IMR-90 (cell line): ENCODE results near the gene TGM2. TPM values are rescaled to one million over a fixed set of nuclear protein-coding genes. Genes with fewer than 3 reads are reported as not detected.

ENCODE experiments used
- ATAC-seq: fragments of 200-7000 bp; cut with Tn5 transposase; 2 replicates; pipeline ENCODE4 v1.9.1; 2020; ENCODE audit warnings: low read depth, mild to moderate bottlenecking, moderate library complexity
- BruUV-seq: library from RNA; stranded (reverse); fragments of 400-500 nt; replicated peaks from 2 replicates; lab custom pipeline; 2021; lab: Mats Ljungman, UMichigan
- CTCF ChIA-PET: fragments of 300-600 bp; formaldehyde crosslinking; extraction: SDS; loops from one replicate; lab custom pipeline; 2021; ENCODE audit warnings: antibody characterized with exemption; lab: Yijun Ruan, JAX
- POLR2A ChIA-PET: fragments of 300-600 bp; sonication (Branson Sonifier 250); formaldehyde crosslinking; loops from one replicate; lab custom pipeline; 2022; ENCODE audit warnings: antibody characterized with exemption; ENCODE audit not compliant: unreplicated experiment; lab: Charles Lee
- DNase-seq: peaks from one replicate; pipeline ENCODE4 v3.0.0; 2013
- H2AFZ ChIP-seq: replicated peaks from 2 replicates; pipeline ENCODE3; 2013; ENCODE audit warnings: low read length, mild to moderate bottlenecking; ENCODE audit not compliant: poor library complexity
- H2AK5ac ChIP-seq: 2 replicates; pipeline ENCODE4 v1.6.1; 2013; ENCODE audit warnings: low read depth, low read length, inconsistent platforms
- H2AK9ac ChIP-seq: replicated peaks from 2 replicates; pipeline ENCODE3; 2013; ENCODE audit warnings: mild to moderate bottlenecking, low read depth, low read length, moderate library complexity; ENCODE audit not compliant: poor library complexity
- H2BK120ac ChIP-seq: 2 replicates; pipeline ENCODE4 v1.6.1; 2013; ENCODE audit warnings: low read depth, low read length, inconsistent platforms
- H2BK15ac ChIP-seq: 3 replicates; pipeline ENCODE4 v1.6.1; 2013; ENCODE audit warnings: low read depth, low read length, inconsistent platforms
- H2BK20ac ChIP-seq: 2 replicates; pipeline ENCODE4 v1.6.1; 2013; ENCODE audit warnings: low read depth, mild to moderate bottlenecking, inconsistent platforms, low read length, moderate library complexity
- H2BK5ac ChIP-seq: 2 replicates; pipeline ENCODE4 v1.6.1; 2013; ENCODE audit warnings: mild to moderate bottlenecking, low read depth, low read length, inconsistent platforms; ENCODE audit not compliant: poor library complexity, severe bottlenecking
- H3K14ac ChIP-seq: replicated peaks from 2 replicates; pipeline ENCODE4 v1.6.1; 2013; ENCODE audit warnings: low read depth, low read length, inconsistent platforms
- H3K18ac ChIP-seq: 2 replicates; pipeline ENCODE4 v1.6.1; 2013; ENCODE audit warnings: low read depth, low read length, control low read depth
- H3K23ac ChIP-seq: 2 replicates; pipeline ENCODE4 v1.6.1; 2013; ENCODE audit warnings: low read depth, low read length, inconsistent platforms
- H3K27ac ChIP-seq: 2 replicates; pipeline ENCODE4 v1.5.1; 2013; ENCODE audit warnings: mild to moderate bottlenecking, control low read depth, low read length; ENCODE audit not compliant: insufficient read depth
- H3K27me3 ChIP-seq: 2 replicates; pipeline ENCODE4 v1.6.1; 2013; ENCODE audit warnings: low read length; ENCODE audit not compliant: control insufficient read depth, insufficient read depth
- H3K36me3 ChIP-seq: 2 replicates; pipeline ENCODE4 v1.6.1; 2013; ENCODE audit warnings: low read length, mixed read lengths; ENCODE audit not compliant: control insufficient read depth, insufficient read depth
- H3K4ac ChIP-seq: 2 replicates; pipeline ENCODE4 v1.6.1; 2013; ENCODE audit warnings: low read depth, low read length, inconsistent platforms
- H3K4me1 ChIP-seq: 2 replicates; pipeline ENCODE4 v1.6.1; 2013; ENCODE audit warnings: low read length, mixed read lengths; ENCODE audit not compliant: control insufficient read depth, insufficient read depth
- H3K4me2 ChIP-seq: 2 replicates; pipeline ENCODE4 v1.6.1; 2013; ENCODE audit warnings: low read depth, mild to moderate bottlenecking, control low read depth, low read length, moderate library complexity
- H3K4me3 ChIP-seq: 2 replicates; pipeline ENCODE4 v1.5.1; 2013; ENCODE audit warnings: low read depth, mild to moderate bottlenecking, control low read depth, low read length, moderate library complexity; ENCODE audit not compliant: insufficient read depth
- H3K56ac ChIP-seq: 2 replicates; pipeline ENCODE4 v1.6.1; 2013; ENCODE audit warnings: low read length, inconsistent platforms; ENCODE audit not compliant: insufficient read depth; ENCODE audit errors: extremely low read depth
- H3K79me1 ChIP-seq, 2 experiments: 2 replicates each; pipeline ENCODE4 v1.6.1; 2013; ENCODE audit warnings: low read length in 2 of 2, inconsistent platforms in 1 of 2, low read depth in 1 of 2
- H3K9ac ChIP-seq: 2 replicates; pipeline ENCODE4 v1.6.1; 2013; ENCODE audit warnings: low read depth, low read length, control low read depth
- H3K9me1 ChIP-seq: 2 replicates; pipeline ENCODE4 v1.6.1; 2013; ENCODE audit warnings: low read length, inconsistent platforms; ENCODE audit not compliant: insufficient read depth
- H3K9me3 ChIP-seq: 2 replicates; pipeline ENCODE4 v1.6.1; 2013; ENCODE audit warnings: low read length; ENCODE audit not compliant: control insufficient read depth, insufficient read depth
- H4K20me1 ChIP-seq: 2 replicates; pipeline ENCODE4 v1.6.1; 2013; ENCODE audit warnings: low read length, inconsistent platforms; ENCODE audit not compliant: insufficient read depth
- H4K5ac ChIP-seq: 2 replicates; pipeline ENCODE4 v1.6.1; 2013; ENCODE audit warnings: mild to moderate bottlenecking, low read depth, low read length, control low read depth
- H4K8ac ChIP-seq, 2 experiments: 2 replicates each; pipeline ENCODE4 v1.6.1; 2013; ENCODE audit warnings: low read depth in 2 of 2, low read length in 2 of 2, control low read depth in 1 of 2, inconsistent platforms in 1 of 2
- H4K91ac ChIP-seq: 2 replicates; pipeline ENCODE4 v1.6.1; 2013; ENCODE audit warnings: low read depth, low read length, inconsistent platforms; ENCODE audit not compliant: insufficient read depth
- BHLHE40 ChIP-seq: fragments of 150-350 bp; IDR thresholded peaks from 2 replicates; pipeline ENCODE4 v1.6.1; 2016; ENCODE audit warnings: mild to moderate bottlenecking, low read depth, low read length
- CHD1 ChIP-seq: IDR thresholded peaks from 2 replicates; pipeline ENCODE4 v1.6.1; 2012; ENCODE audit warnings: low read depth, low read length, improper control_type of control experiment
- CTCF ChIP-seq: conservative IDR thresholded peaks from 2 replicates; pipeline ENCODE4 v1.5.1; 2012; ENCODE audit warnings: mild to moderate bottlenecking, low read depth, low read length, improper control_type of control experiment
- ELK1 ChIP-seq: fragments of 150-350 bp; IDR thresholded peaks from 2 replicates; pipeline ENCODE4 v1.6.1; 2016; ENCODE audit warnings: low read depth, mild to moderate bottlenecking, low read length, moderate library complexity, borderline replicate concordance
- MAFK ChIP-seq: IDR thresholded peaks from 2 replicates; pipeline ENCODE4 v1.6.1; 2012; ENCODE audit warnings: low read depth, low read length, improper control_type of control experiment
- MAZ ChIP-seq: IDR thresholded peaks from 2 replicates; pipeline ENCODE4 v1.6.1; 2012; ENCODE audit warnings: low read depth, mild to moderate bottlenecking, low read length, improper control_type of control experiment, moderate library complexity, borderline replicate concordance
- MXI1 ChIP-seq: IDR thresholded peaks from 2 replicates; pipeline ENCODE4 v1.6.1; 2012; ENCODE audit warnings: low read depth, mild to moderate bottlenecking, low read length, moderate library complexity, borderline replicate concordance
- POLR2A ChIP-seq: IDR thresholded peaks from 2 replicates; pipeline ENCODE4 v1.6.1; 2012; ENCODE audit warnings: mild to moderate bottlenecking, low read depth, low read length
- RAD21 ChIP-seq: IDR thresholded peaks from 2 replicates; pipeline ENCODE4 v1.6.1; 2012; ENCODE audit warnings: low read length, improper control_type of control experiment
- RCOR1 ChIP-seq: IDR thresholded peaks from 2 replicates; pipeline ENCODE4 v1.6.1; 2012; ENCODE audit warnings: mild to moderate bottlenecking, low read length, improper control_type of control experiment; ENCODE audit not compliant: insufficient replicate concordance
- RFX5 ChIP-seq: IDR thresholded peaks from 2 replicates; pipeline ENCODE4 v1.8.0; 2012; ENCODE audit warnings: low read depth, mild to moderate bottlenecking, low read length, moderate library complexity
- SMC3 ChIP-seq: fragments of 150-350 bp; IDR thresholded peaks from 2 replicates; pipeline ENCODE4 v1.6.1; 2016; ENCODE audit warnings: low read depth, mild to moderate bottlenecking, antibody characterized with exemption, low read length, moderate library complexity
- WGBS, 2 experiments: methylation state at CpG; one replicate each; pipeline versions ENCODE4 v1.1.5 to v1.1.7; 2013; ENCODE audit warnings: missing lambda C conversion rate in 2 of 2; ENCODE audit not compliant: insufficient read length in 1 of 2; ENCODE audit errors: extremely low coverage in 2 of 2; 5-methylcytosine and 5-hydroxymethylcytosine counted together
- dilution Hi-C: fragments of 300-500 bp; cut with HindIII; formaldehyde crosslinking; loops from one replicate; pipeline ENCODE4 v1.14.3; 2018; ENCODE audit warnings: low sequenced_read_pairs; ENCODE audit not compliant: unreplicated experiment
- in situ Hi-C: fragments of 300-500 bp; cut with MboI; formaldehyde crosslinking; loops from 3 replicates; pipeline ENCODE4 v1.14.3; 2019; ENCODE audit warnings: low sequenced_read_pairs, inconsistent platforms, mixed read lengths
- intact Hi-C: fragments of 100-400 bp; cut with micrococcal nuclease; formaldehyde crosslinking; loops from 2 replicates; pipeline ENCODE4 v1.10.0; 2022
- polyA plus RNA-seq, 3 experiments: library from polyadenylated mRNA; depleted of rRNA; stranded (reverse); fragments of >200 nt; gene quantifications; 2 replicates each; pipeline ENCODE4 v1.2.3, GENCODE V29; 2012; ENCODE audit warnings: low replicate concordance in 1 of 3
- total RNA-seq: library from RNA; depleted of rRNA; stranded (reverse); fragments of >200 nt; gene quantifications from 2 replicates; pipeline ENCODE4 v1.2.3, GENCODE V29; 2012
- TF ChIP-seq, protein P1 (sequence below): fragments of 150-350 bp; IDR thresholded peaks from 2 replicates; pipeline ENCODE4 v1.6.1; 2017; ENCODE audit warnings: mild to moderate bottlenecking, antibody characterized with exemption, low read length, low read depth

The TGM2 gene
- total and polyA plus RNA-seq, 2 of the 4 experiments (the other 2 are of a cell fraction) = 239 to 268 TPM

GRCh38 chr20:38085026-38085425 lies 80.0 kb downstream of the TGM2 start:
- Histone ChIP-seq H2BK120ac (peak overlapping the region; percentile 94), H2BK5ac (peak overlapping the region; percentile 92), H3K36me3 (peaks cover 12% of the 10 kb centered on the region), H3K9me1 (peaks cover 28% of the 10 kb centered on the region), H3K79me1 (peaks cover 28 to 66% of the 10 kb centered on the region in 2 experiments; a peak in 3 of 4 replicates), H4K5ac (peak overlapping the region; percentile 92), H3K4me3 (no peak overlapping the region), H3K27me3 (no peaks in the 10 kb centered on the region), H3K56ac (peak overlapping the region; percentile 79), H3K4ac (peak overlapping the region; percentile 94), H3K9ac (peak overlapping the region; percentile 52), H3K23ac (peak overlapping the region; percentile 73), H4K8ac (peak overlapping the region; percentile 70 to 87), H2AK9ac (peak overlapping the region; percentile 59), H4K20me1 (no peaks in the 10 kb centered on the region), H2BK20ac (peak overlapping the region; percentile 87), H2BK15ac (peak overlapping the region; percentile 89), H3K14ac (peak overlapping the region; percentile 89), H2AFZ (no peak overlapping the region), H3K27ac (peak overlapping the region; percentile 88), H3K18ac (peak overlapping the region; percentile 94), H3K9me3 (peaks cover 2% of the 10 kb centered on the region; the same call in 1 of the 2 replicates), H4K91ac (peak overlapping the region; percentile 64), H3K4me1 (peaks cover 35% of the 10 kb centered on the region), H2AK5ac (peak overlapping the region; percentile 98), H3K4me2 (peak overlapping the region; percentile 24)
- intact Hi-C loops (no loop called here), dilution Hi-C loops (no loop called here), in situ Hi-C loops (no loop called here)
- ATAC-seq = peak; percentile 21
- ChIA-PET CTCF (interaction anchor here (0.6 to 1.3 kb wide), 3 partner anchors 12 to 17 kb away, joined by 3 to 6 read pairs (median 4); no protein-coding TSS in a partner anchor), POLR2A (no interaction called here)
- TF ChIP-seq MAZ (no peak), ELK1 (no peak), CTCF (no peak), POLR2A (no peak), MXI1 (no peak), CHD1 (no peak), RAD21 (no peak), RFX5 (no peak), BHLHE40 (no peak), SMC3 (no peak), RCOR1 (no peak), MAFK (no peak)
- TF ChIP-seq, protein P1, sequence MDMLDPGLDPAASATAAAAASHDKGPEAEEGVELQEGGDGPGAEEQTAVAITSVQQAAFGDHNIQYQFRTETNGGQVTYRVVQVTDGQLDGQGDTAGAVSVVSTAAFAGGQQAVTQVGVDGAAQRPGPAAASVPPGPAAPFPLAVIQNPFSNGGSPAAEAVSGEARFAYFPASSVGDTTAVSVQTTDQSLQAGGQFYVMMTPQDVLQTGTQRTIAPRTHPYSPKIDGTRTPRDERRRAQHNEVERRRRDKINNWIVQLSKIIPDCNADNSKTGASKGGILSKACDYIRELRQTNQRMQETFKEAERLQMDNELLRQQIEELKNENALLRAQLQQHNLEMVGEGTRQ = no peak
- 24% methylated on average over 4 of the region's 10 CpGs; no CpG with 5 or more reads in 1 of the 2 experiments for WGBS, 2 experiments
- DNase-seq = peak; percentile 31
- BruUV-seq = no TSS peak
